ENCODE data around the gene ENPP5.

Gene ENPP5

GRCh38 chr6:46190889-46191288 is 20.1 kb upstream of the ENPP5 start:
- ATAC-seq = no peak
- no peak for TF ChIP-seq OSR1 (CRISPR knock-in tag; IDR thresholded peaks at IDR 0.05)
- no peak for TF ChIP-seq ZNF70 (CRISPR knock-in tag; IDR thresholded peaks at IDR 0.05)
- TF ChIP-seq ESRRG (CRISPR knock-in tag; IDR thresholded peaks at IDR 0.05) = no peak
- no peak for TF ChIP-seq ARNTL (CRISPR knock-in tag; IDR thresholded peaks at IDR 0.05; ENCODE audit: borderline replicate concordance, low read depth)
- no peak for TF ChIP-seq TCF4 (CRISPR knock-in tag; IDR thresholded peaks at IDR 0.05; ENCODE audit: borderline replicate concordance)

- ATAC-seq = no peak
- TF ChIP-seq ZFP30 (CRISPR knock-in tag; IDR thresholded peaks at IDR 0.05) (no peak), GLIS3 (CRISPR knock-in tag; IDR thresholded peaks at IDR 0.05) (no peak), PPARA (CRISPR knock-in tag; IDR thresholded peaks at IDR 0.05; ENCODE audit: borderline replicate concordance) (no peak), POU6F1 (CRISPR knock-in tag; IDR thresholded peaks at IDR 0.05; ENCODE audit: borderline replicate concordance, low read depth) (no peak), ZFP3 (CRISPR knock-in tag; IDR thresholded peaks at IDR 0.05) (no peak)
These were observed 18.9 kb upstream of the ENPP5 start for GRCh38 chr6:46189726-46190125.

- no peak for ATAC-seq
- TF ChIP-seq SNAI2 (CRISPR knock-in tag; IDR thresholded peaks at IDR 0.05) = no peak
These were observed 15.8 kb upstream of the ENPP5 start for GRCh38 chr6:46186583-46186982.

- TF ChIP-seq ESRRG (CRISPR knock-in tag; IDR thresholded peaks at IDR 0.05) = no peak
- no peak for TF ChIP-seq PATZ1 (CRISPR knock-in tag; IDR thresholded peaks at IDR 0.05; ENCODE audit: borderline replicate concordance)
- no peak for TF ChIP-seq RARB (CRISPR knock-in tag; IDR thresholded peaks at IDR 0.05)
- no peak for TF ChIP-seq PPARA (CRISPR knock-in tag; IDR thresholded peaks at IDR 0.05; ENCODE audit: borderline replicate concordance)
- TF ChIP-seq TSHZ2 (CRISPR knock-in tag; IDR thresholded peaks at IDR 0.05) = no peak
- TF ChIP-seq SNAI2 (CRISPR knock-in tag; IDR thresholded peaks at IDR 0.05) = no peak
- no peak for TF ChIP-seq CREB5 (CRISPR knock-in tag; IDR thresholded peaks at IDR 0.05; ENCODE audit: low read depth)
- no peak for TF ChIP-seq TCF4 (CRISPR knock-in tag; IDR thresholded peaks at IDR 0.05; ENCODE audit: borderline replicate concordance)
- no peak for TF ChIP-seq ZNF70 (CRISPR knock-in tag; IDR thresholded peaks at IDR 0.05)
- no peak for TF ChIP-seq POU6F1 (CRISPR knock-in tag; IDR thresholded peaks at IDR 0.05; ENCODE audit: borderline replicate concordance, low read depth)
- TF ChIP-seq ARNTL (CRISPR knock-in tag; IDR thresholded peaks at IDR 0.05; ENCODE audit: borderline replicate concordance, low read depth) = no peak
- no peak for TF ChIP-seq ZFP3 (CRISPR knock-in tag; IDR thresholded peaks at IDR 0.05)
- TF ChIP-seq CSDC2 (CRISPR knock-in tag; IDR thresholded peaks at IDR 0.05) = no peak
- TF ChIP-seq ZNF8 (CRISPR knock-in tag; IDR thresholded peaks at IDR 0.05) = no peak
- no peak for TF ChIP-seq ZFP30 (CRISPR knock-in tag; IDR thresholded peaks at IDR 0.05)
- TF ChIP-seq TOX (CRISPR knock-in tag; IDR thresholded peaks at IDR 0.05; ENCODE audit: borderline replicate concordance) = no peak
- TF ChIP-seq ZC3H10 (CRISPR knock-in tag; IDR thresholded peaks at IDR 0.05) = no peak
- no peak for TF ChIP-seq ISL1 (CRISPR knock-in tag; IDR thresholded peaks at IDR 0.05)
- TF ChIP-seq GLIS3 (CRISPR knock-in tag; IDR thresholded peaks at IDR 0.05) = no peak
- no peak for ATAC-seq
These were observed 13.3 kb upstream of the ENPP5 start for GRCh38 chr6:46184114-46184513.

Data from SK-N-SH treated with all-trans-retinoic acid at 6 μM for 48 hours (cell line).